Mammary epithelial cell (primary cell): Measurements from ENCODE around the gene VAV2.

ENCODE experiments used
- CTCF ChIP-seq, 2 donors: IDR thresholded peaks in 1 of 2; conservative IDR thresholded peaks in 1 of 2; 2 replicates each; pipeline ENCODE4 v1.5.1; 2011 to 2012; ENCODE audit warnings: inconsistent platforms in 2 of 2, low read length in 2 of 2, mild to moderate bottlenecking in 2 of 2, control low read depth in 1 of 2, low read depth in 1 of 2; ENCODE audit not compliant: insufficient read depth in 1 of 2; ENCODE audit errors: extremely low read depth in 1 of 2
- EZH2 ChIP-seq: IDR thresholded peaks from 2 replicates; pipeline ENCODE4 v1.6.1; 2012; ENCODE audit warnings: low read length, inconsistent platforms, borderline replicate concordance

GRCh38 chr9:133858771-133859170, 133.4 kb downstream of the VAV2 start:
- TF ChIP-seq CTCF (conservative IDR thresholded peaks at IDR 0.05 in 1 of 2, IDR thresholded peaks at IDR 0.05 in 1 of 2; ENCODE audit: extremely low read depth in 1 of 2, insufficient read depth in 1 of 2, low read depth in 1 of 2, low read length in 2 of 2) (no peak), EZH2 (no peak)
